GM12891 (cell line): ENCODE data around the gene TAOK2.

Experiments used
- POLR2A ChIP-seq: IDR thresholded peaks from 2 replicates; pipeline ENCODE4 v1.6.1; 2011; ENCODE audit warnings: low read depth, low read length, control low read depth
- POLR2AphosphoS5 ChIP-seq: IDR thresholded peaks from 2 replicates; pipeline ENCODE4 v1.6.1; 2011; ENCODE audit warnings: low read depth, low read length, control low read depth
- TAF1 ChIP-seq: IDR thresholded peaks from 2 replicates; pipeline ENCODE4 v1.6.1; 2011; ENCODE audit warnings: low read depth, low read length, control low read depth

GRCh38 chr16:29990883-29991570 lies 17.4 kb downstream of the TAOK2 start:
- TF ChIP-seq POLR2AphosphoS5: no peak
- no peak for TF ChIP-seq POLR2A
- no peak for TF ChIP-seq TAF1
